GM23248 (cell line): Measurements from ENCODE around the gene FRAS1.

Experiments
- EZH2 ChIP-seq: fragments of 200-600 bp; sonication (generic); IDR thresholded peaks from 2 replicates; pipeline ENCODE4 v1.6.1; 2018; ENCODE audit warnings: antibody characterized with exemption, mild to moderate bottlenecking; ENCODE audit not compliant: insufficient read depth, poor library complexity, severe bottlenecking
- EZH2phosphoT487 ChIP-seq: fragments of 200-600 bp; sonication (generic); IDR thresholded peaks from 2 replicates; pipeline ENCODE4 v1.6.1; 2018; ENCODE audit warnings: antibody characterized with exemption, moderate library complexity, mild to moderate bottlenecking, low read depth; ENCODE audit not compliant: insufficient read depth

GRCh38 chr4:78265006-78265405, 207.9 kb downstream of the FRAS1 start:
- TF ChIP-seq EZH2 (no peak), EZH2phosphoT487 (no peak)
